ENCODE measurements around the gene TMEM106B.

TMEM106B gene

GRCh38 chr7:12267542-12267941 lies 56.4 kb downstream of the TMEM106B start:
- Histone ChIP-seq H3K9me3 (no peaks in the 10 kb centered on the region), H3K36me3 (no peaks in the 10 kb centered on the region), H3K4me1 (no peaks in the 10 kb centered on the region), H3K27me3 (no peaks in the 10 kb centered on the region), H3K4me3 (ENCODE audit: low read depth, low read length) (no peak overlapping the region)
- TF ChIP-seq, protein P1, sequence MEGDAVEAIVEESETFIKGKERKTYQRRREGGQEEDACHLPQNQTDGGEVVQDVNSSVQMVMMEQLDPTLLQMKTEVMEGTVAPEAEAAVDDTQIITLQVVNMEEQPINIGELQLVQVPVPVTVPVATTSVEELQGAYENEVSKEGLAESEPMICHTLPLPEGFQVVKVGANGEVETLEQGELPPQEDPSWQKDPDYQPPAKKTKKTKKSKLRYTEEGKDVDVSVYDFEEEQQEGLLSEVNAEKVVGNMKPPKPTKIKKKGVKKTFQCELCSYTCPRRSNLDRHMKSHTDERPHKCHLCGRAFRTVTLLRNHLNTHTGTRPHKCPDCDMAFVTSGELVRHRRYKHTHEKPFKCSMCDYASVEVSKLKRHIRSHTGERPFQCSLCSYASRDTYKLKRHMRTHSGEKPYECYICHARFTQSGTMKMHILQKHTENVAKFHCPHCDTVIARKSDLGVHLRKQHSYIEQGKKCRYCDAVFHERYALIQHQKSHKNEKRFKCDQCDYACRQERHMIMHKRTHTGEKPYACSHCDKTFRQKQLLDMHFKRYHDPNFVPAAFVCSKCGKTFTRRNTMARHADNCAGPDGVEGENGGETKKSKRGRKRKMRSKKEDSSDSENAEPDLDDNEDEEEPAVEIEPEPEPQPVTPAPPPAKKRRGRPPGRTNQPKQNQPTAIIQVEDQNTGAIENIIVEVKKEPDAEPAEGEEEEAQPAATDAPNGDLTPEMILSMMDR (IDR thresholded peaks at IDR 0.05; ENCODE audit: low read depth, low read length) = no peak
- no peak for DNase-seq

DNA sequence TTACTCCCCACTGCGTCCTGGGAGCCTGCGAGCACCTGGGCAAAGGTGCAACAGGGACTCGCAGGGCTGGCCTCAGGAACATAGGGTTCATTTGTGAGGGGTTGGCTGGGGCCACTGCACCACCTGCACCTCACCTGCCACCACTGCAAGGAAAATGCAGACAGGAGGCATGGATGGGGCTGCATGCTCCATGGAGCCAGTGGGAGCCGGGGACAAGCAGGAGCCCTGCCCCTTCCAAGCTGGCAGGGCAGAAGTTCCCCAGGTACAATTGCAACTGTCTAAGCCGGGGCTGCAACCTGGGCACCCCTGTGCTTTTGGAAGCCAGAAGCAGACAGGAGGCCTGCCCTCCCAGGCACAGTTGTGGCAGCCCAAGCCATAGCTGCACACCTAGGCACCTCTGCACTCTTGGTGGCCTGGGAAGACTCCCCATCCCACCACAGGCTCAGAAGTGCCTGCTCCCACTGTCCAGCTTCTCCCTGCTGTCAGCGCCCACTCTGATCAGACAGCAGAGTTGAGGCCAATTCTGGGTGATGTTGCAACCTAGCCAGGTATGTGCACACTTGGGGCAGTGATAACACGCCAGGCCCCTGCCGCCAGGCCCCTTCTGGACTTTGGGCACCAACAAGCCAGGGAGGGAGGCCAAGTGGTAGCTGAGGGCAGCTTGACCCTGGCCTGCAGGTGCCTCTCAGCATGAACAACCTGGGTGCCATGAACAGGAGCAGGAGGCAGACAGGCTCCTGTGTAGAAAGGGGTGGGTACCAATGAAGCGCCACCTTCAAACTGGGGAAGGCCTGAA lies 58.2 kb downstream of the TMEM106B start:
- TF ChIP-seq, protein P1 (IDR thresholded peaks at IDR 0.05; ENCODE audit: low read depth, low read length) = no peak

GRCh38 chr7:12281038-12281437 lies 69.9 kb downstream of the TMEM106B start:
- Histone ChIP-seq H3K4me1 (no peaks in the 10 kb centered on the region), H3K4me3 (ENCODE audit: low read depth, low read length) (no peak overlapping the region), H3K9me3 (no peaks in the 10 kb centered on the region), H3K27me3 (no peaks in the 10 kb centered on the region), H3K36me3 (no peaks in the 10 kb centered on the region)
- TF ChIP-seq, protein P1 (IDR thresholded peaks at IDR 0.05; ENCODE audit: low read depth, low read length) = no peak
- no peak for DNase-seq

More for the DNA sequence above, 58.2 kb downstream of the TMEM106B start:
- H3K27me3 ChIP-seq = no peaks in the 10 kb centered on the region
- no peak overlapping the region for H3K4me3 ChIP-seq (ENCODE audit: low read depth, low read length)
- no peaks in the 10 kb centered on the region for H3K4me1 ChIP-seq
- DNase-seq = no peak
- H3K9me3 ChIP-seq = no peaks in the 10 kb centered on the region
- H3K36me3 ChIP-seq = no peaks in the 10 kb centered on the region

GRCh38 chr7:12287901-12288300 lies 76.8 kb downstream of the TMEM106B start:
- no peak for DNase-seq
- no peaks in the 10 kb centered on the region for H3K36me3 ChIP-seq
- H3K27me3 ChIP-seq = no peaks in the 10 kb centered on the region
- no peak overlapping the region for H3K4me3 ChIP-seq (ENCODE audit: low read depth, low read length)
- H3K9me3 ChIP-seq = no peaks in the 10 kb centered on the region
- TF ChIP-seq, protein P1 (IDR thresholded peaks at IDR 0.05; ENCODE audit: low read depth, low read length) = no peak
- no peaks in the 10 kb centered on the region for H3K4me1 ChIP-seq

- Histone ChIP-seq H3K4me1 (no peaks in the 10 kb centered on the region), H3K4me3 (ENCODE audit: low read depth, low read length) (no peak overlapping the region), H3K36me3 (no peaks in the 10 kb centered on the region), H3K9me3 (no peaks in the 10 kb centered on the region), H3K27me3 (no peaks in the 10 kb centered on the region)
- TF ChIP-seq, protein P1 (IDR thresholded peaks at IDR 0.05; ENCODE audit: low read depth, low read length) = no peak
- no peak for DNase-seq
Measured at GRCh38 chr7:12289996-12290395, 78.9 kb downstream of the TMEM106B start.

- TF ChIP-seq, protein P1 (IDR thresholded peaks at IDR 0.05; ENCODE audit: low read depth, low read length) = no peak
- H3K4me3 ChIP-seq (ENCODE audit: low read depth, low read length) = no peak overlapping the region
- DNase-seq = no peak
Measured at GRCh38 chr7:12290761-12291160, 79.7 kb downstream of the TMEM106B start.

More at GRCh38 chr7:12290761-12291160, 79.7 kb downstream of the TMEM106B start:
- Histone ChIP-seq H3K27me3 (no peaks in the 10 kb centered on the region), H3K36me3 (no peaks in the 10 kb centered on the region), H3K4me1 (no peaks in the 10 kb centered on the region), H3K9me3 (no peaks in the 10 kb centered on the region)
